NCI-H1092 treated with DMSO at 0.1 percent for 48 hours (cell line): ENCODE data around the gene GNG2.
"Not testable (repeated sequence)": the region's sequence is repeated elsewhere in the genome, so short reads cannot be mapped to it uniquely, and the experiment has no call there.

Experiments used
- DNase-seq: peaks from one replicate; lab custom pipeline; 2025; lab: John Stamatoyannopoulos, UW

Gene GNG2

DNA sequence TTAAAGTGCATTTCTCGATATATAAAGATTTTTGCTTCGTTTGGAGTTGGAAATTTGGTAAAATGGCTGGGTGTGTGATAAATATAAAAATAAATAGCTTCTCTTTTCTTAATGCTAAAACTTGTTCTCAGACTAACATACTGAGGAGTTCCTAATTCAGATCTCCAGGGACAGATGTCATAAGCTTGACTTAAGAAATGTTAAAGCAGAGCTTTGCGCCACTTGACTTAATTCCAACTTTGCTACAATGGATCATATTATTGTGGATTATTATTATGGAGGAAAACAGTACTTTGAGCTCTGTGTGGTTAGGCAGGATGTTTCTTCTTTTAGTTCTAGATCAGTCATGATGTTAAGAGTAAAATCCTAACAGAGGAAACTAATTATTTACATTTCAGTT, 33.8 kb downstream of the GNG2 start:
- no peak for DNase-seq

DNA sequence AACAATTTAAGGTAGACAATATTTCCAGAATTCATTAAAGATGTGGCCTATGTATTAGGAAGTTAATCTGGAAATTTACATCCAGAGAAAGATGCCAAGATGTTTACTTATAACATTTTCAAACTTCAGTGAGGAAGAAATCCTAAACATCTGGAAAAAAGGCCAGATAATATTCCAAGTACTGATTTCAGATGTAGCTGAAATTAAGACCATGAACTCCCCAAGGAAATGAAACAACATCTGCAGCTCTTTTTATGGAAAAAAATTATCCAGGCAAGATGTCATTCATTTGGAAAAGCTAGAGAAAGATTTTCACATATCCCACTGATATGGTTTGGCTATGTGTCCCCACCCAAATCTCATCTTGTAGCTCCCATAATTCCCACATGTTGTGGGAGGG, 35.0 kb downstream of the GNG2 start:
- DNase-seq, result no peak

DNA sequence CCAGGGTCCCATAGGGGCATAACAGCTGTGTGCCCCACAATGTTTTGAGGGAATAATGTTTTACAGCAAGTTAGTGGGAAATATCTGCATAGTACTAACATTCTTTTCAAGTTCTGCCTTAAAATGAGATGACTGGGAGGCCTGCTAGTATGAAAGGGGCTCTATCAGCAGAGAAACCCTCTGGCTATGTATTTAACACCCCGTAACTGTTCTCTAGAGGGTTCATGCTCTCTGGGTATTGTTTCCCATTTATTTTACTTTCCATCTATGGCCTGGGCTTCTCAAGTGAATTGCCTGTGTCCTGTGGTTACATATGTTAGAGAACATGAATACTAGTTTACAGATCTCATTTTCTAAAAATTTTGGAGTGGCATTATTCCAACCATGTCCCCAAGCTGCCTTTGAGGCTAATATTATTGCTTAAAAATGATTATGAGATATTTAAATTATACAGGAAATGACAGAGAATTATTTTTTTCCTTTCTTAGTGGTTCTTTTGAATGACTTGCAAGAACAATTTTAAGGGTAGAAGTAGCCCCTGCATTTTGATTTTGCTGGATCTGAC, 37.5 kb downstream of the GNG2 start:
- no peak for DNase-seq

DNA sequence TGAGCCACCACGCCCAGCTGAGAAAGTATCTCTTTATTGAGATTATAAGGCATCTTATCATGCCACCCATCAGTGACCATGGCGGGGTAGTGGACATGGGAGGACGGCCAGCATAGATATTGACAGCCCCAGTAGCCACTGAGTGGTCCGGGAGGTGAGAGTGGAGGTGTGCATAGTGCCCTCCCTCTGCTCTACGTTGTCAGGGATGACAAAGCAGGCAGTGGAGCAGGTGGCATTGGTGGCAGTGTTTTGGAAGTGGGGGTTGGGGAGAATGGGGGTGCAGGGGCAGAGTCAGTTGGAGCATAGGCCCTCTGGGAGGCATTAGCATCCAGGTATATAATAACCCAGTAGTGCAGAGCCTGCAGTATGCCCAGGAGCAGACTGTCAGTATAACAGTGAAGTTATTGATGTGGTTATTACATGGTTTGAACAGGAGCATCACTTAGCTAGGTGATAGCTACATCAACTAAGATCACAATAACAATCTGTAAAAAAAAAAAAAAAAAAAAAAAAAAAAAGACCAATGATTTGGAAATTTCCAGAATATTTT, 41.1 kb downstream of the GNG2 start:
- no peak for DNase-seq

DNA sequence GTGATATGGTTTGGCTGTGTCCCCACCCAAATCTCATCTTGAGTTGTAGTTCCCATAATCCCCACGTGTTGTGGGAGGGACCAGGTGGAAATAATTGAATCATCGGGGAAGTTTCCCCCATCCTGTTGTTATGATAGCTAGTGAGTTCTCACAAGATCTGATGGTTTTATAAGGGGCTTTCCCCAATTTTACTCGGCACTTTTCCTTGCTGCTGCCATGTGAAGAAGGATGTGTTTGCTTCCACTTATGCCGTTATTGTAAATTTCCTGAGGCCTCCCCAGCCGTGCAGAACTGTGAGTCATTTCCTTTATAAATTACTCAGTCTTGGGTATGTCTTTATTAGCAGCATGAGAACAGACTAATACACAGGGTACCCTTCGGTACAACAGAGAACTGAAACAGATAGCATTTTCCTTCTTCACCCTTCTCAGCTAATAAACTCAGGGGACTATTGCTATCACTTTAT, 45.3 kb downstream of the GNG2 start:
- not testable (repeated sequence) for DNase-seq

DNA sequence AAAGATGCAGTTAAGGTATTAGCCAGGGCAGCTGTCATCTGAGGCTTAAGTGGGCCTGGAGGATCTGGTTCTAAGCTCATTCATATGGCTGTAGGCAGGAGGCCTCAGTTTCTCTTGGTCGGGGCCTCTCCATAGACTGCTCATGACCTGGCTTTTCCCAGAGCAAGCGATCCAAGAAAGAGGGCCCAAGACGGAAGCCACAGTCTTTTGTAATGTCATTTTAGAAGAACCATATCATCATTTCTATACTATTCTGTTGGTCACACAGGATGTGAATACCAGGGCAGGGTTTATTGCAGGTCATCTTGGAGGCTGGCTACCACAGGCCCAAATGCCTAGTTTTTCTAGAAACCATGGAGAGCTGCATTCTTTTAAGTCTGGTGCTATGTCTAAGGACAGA, 47.7 kb downstream of the GNG2 start:
- no peak for DNase-seq

DNA sequence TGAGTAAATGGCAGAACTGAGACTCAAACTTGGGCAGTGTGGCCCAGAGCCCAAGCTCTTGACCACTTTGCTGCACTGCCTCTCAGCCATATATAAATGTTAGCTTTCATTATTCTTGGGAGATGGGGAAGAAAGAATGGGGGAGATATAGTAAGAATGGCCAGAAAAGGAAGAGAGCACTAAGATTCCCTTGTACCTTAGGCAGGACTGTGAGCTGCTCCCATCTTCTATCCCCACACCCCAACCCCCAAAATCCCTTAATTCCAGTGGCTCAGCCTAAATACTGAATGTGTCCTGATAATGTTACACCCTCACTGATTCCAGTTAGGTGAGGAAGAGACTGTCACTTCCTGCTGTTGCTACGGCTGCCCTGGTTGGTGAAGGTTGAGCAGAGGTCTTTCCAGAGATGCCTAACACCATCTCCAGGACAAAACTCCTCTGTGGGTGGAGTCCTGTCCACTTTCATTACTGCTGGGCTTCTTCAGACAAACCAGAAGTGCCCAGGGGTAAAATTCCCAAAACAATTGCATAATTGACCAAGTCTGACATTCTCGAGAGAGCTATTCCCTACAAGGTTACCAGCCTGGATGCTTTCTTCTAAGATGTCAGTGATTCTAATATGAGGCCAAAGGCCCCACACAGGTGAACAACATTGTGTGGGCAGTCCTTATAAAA, 51.8 kb downstream of the GNG2 start:
- no peak for DNase-seq

DNA sequence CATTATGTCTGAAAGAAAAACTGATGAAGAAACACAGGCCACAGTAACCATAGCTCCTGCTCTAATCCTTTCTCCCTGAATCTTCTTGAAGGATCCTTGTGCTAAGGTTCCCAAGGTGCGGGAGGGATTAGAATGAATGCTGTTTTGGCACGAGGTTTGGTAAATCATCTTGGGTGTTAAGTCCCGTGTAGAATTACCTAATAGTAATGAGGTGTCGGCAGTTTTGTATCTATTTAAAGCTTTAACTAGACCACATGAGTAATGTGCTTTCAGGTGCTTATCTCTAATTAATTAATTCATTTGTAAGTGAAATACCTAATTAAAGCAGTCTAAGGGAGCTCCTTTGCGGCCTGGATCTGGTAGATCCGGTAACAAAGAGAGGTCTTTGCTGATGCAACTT, 53.9 kb downstream of the GNG2 start:
- DNase-seq, result no peak

DNA sequence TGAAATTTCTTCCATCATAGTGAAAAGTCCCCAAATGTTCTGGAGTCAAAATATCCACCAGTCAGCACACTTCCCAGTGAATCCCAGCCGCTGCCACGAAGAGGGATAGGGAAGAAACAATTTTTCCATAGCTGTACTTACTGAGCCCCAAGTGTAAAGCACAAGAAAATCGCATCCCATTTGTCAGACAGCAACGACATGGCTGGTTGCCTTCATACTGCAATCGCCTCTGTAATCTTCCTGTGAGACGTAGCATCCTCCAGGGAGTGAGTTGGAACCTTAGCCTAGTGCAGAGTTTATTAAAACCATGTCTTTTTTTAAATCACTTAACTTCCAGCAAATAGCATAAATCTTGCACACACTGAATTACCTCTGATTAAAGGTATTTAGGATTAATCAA, 56.8 kb downstream of the GNG2 start:
- no peak for DNase-seq

DNA sequence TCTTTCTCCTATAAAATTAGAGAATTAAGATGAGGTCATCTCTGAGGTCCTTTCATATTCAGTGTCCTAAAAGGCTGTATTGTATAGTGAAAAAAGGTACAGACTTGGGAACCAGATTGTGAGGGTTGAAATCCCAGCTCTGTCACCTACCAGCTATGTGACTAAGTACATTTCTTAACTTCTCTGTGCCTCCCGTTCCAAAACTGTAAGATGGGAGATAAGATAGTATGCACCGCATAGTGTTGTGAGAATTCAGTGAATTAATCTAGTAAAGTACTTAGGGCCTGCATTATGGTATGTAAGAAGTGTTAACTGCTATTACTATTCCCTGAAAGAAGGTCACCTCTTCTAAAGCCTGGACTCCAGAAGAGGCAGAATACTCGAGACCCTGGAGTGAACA, 60.6 kb downstream of the GNG2 start:
- no peak for DNase-seq

DNA sequence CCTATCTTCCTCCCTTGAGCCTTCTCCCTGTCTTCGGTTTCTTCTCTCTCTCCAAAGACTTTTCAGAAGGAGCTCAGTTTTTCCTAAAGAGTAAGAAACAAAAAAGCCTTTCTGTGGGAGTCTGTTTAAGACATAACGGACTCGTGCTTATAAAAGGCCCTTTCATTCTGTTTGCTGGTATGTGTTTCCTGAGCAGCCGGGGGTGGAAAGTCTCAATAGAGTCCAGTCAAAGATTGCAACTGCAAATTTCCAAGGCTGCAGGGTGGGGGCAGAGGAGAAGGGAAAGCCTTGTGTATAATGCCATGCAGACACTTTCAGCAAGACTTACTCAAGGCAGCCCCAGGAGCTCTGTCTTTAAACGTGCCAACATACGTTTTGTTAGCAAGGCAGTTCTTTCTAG, 62.2 kb downstream of the GNG2 start:
- no peak for DNase-seq

DNA sequence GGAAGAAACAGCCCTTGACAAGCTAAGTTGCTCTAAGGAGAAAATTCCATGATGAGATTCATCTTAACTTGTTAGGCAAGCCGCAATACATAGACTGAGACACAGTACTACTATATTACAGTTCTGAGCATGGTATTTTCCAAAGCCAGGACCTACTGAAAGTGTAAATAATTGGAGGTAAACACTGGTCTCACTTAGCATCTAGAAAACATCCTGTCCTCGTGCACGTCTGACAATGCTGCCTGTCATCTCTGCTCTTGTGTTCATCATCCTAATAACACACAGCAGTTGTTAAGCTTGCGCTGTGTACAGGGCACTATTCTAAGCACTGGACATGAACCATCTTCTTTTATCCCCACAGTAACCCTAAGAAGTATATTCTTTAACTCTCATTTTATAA, 64.2 kb downstream of the GNG2 start:
- DNase-seq, result no peak

DNA sequence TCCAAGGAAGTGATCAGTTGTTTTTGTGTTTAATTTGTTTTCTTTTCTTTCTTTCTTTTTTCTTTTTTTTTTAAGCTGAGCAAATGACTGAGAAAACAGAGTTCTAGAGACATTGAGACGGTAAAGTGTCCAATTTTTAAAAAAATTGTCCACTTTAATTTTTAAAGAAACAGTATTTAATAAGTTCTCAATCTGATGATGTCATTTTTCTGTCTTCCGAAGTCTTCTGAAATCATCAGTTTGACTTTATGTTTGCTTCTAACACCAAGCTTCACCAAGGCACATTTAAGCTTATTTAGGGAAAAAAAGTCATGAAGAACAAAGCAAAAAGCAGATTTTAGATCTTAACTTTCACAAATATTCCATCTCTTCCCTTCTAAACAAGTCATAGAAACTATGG, 65.6 kb downstream of the GNG2 start:
- DNase-seq, result no peak

DNA sequence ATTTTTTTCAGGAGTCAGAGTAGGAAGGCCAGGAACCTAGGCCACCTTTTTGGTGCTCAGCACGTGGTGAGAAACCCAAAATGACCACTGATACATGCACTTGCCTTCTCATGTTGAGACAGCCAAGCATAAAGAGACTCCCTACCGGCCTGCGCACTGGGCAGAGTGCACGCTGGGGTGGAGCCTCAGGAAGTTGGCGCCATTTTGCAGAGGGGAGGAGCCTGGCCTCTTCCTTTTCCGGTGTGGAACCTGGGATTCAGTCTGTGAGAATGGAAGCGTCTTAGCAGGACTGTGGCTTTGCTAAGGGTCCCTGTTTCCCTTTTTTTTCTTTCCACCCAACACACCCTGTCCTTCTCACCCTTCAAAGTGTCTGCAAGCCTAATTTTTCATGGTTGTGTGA, 66.0 kb downstream of the GNG2 start:
- no peak for DNase-seq

DNA sequence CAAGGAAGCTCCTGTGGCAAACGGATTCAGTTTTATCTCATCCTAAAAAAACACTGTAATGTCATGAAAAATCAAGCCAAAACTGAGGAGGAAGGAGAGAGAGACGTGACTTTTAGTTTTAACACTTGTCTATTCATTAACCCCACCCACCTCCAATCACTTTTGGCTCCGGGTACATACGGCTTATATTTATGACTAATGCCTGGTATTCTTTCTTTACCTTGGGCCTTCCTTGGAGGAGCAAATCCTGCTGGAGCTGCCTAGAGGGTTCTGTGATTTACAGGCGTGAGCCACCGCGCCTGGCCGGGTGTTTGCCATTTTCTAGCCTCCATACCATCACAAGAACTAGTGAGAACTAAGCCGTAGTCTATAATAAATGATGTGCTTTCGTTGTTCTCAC, 68.2 kb downstream of the GNG2 start:
- no peak for DNase-seq

DNA sequence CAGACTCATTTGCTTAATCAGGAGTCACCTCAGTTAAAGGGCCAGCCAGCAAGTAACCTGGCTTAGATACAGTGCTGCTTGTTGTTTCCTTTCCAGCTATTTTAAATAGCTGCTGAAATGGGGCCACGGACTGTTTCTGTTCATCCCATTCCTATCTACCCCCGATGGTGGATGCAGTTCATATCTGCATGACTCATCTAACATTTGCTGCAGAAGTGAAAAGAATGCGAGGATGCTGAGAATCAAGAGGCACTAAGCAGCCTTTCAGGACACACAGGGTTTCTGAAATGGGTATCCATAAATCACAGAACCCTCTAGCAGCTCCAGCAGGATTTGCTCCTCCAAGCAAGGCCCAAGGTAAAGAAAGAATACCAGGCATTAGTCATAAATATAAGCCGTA, 68.8 kb downstream of the GNG2 start:
- DNase-seq, result no peak

DNA sequence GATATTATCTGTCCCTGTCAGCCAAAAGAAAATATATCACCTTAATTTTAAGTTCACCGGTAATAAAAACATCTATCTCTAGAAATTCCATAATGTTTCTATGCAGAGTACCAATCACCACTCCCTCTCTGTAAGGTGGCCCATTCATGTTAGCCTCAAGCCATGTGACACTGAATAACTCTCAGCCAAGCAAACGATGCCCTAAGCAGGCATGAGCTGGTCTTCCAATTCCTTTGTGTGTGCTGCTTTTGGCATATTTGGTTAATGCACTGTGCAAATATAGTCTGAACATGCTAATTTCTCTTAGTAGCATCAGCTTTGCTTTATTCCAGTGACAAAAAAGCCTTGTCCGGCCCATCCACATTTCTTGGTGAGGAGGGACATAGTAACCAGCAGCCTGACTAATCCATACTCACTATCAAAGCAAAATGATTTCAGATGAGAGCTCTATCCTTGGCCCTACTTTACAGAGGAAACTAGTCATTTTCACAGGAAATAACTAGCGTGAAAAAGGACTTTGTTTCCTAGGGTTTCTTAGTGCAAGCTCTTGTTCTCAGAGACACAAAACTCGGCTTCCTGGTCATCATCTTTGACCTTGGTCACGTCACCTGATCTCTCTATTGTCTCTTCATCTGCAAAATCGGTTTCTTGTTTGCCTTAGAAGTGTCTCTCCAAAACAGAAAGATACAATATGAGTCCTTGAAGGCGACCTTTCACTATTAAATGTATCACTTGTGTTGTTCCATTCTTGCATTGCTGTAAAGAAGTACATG, 69.7 kb downstream of the GNG2 start:
- DNase-seq, result no peak

DNA sequence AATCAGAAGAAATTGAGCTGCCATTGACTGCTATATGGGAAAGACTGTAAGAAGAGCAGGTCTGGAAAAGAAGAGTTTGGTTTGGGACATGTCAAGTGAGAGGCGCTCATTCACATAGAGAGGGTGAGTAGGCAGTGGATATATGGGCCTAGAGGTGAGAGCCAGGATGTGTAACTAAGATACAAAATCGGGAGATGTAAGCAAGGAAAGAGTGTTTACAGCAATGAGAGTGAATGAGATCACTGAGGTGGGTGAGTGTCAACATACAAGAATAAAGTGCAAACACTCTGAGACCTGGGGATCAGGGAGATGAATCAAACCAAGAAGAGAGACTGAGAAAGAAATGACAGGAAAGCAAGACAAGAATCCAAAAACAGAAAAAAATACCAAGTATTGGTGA, 70.9 kb downstream of the GNG2 start:
- DNase-seq, result no peak

DNA sequence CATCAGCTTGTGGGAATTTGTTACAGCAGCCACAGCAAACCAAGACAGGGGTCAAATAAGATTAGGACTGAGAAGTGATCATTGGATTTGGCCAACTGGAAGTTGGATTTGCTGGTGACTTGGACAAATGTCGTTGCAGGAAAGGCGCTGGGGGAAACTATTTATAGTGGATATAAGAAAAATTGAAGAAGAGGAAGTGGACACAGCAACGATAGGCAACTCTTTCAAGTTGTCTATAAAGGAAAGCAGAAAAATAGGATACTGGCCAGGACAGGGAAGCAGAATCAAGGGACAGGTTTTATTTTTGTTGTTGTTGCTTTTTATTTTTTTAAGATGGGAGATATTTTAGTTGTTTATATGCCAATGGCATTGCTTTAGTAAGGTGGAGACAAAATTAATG, 72.8 kb downstream of the GNG2 start:
- no peak for DNase-seq

DNA sequence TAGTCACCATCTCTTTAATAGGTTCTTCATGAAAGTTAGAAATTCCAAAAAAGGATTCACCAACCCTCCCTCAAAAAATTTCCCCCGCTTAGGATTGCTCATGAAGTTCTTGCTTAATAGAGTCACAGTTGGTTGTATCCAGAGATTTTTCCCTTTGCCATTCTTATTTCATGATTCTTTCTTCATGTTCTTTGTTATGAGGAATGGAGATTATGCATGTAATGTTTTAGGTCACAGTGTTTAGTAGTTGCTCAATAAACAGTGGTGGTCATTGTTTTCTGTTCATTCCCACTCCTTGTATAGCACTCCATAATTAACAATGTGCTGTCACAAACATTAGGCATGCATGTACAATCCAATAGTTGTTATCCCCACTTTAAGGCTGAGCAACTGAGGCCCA, 77.7 kb downstream of the GNG2 start:
- DNase-seq, result no peak

DNA sequence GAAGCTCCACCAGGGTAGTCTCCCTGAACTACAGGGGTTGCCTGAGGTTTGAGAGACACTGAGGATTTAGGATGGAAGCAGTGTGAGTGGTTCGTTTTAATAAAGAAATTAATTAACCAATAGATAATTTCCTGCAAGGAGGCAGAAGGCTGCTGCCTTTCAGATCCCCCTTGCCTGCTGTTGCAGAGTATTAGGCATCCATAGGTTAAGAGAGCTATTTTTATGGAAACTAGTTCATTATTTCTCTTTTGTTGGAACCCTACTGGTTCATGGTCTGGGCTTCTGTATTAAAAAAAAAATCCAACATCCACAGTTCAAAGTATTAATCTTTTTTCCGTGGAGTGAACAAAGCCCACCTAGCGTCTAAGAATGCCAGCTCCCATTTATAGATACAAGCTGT, 78.4 kb downstream of the GNG2 start:
- no peak for DNase-seq

DNA sequence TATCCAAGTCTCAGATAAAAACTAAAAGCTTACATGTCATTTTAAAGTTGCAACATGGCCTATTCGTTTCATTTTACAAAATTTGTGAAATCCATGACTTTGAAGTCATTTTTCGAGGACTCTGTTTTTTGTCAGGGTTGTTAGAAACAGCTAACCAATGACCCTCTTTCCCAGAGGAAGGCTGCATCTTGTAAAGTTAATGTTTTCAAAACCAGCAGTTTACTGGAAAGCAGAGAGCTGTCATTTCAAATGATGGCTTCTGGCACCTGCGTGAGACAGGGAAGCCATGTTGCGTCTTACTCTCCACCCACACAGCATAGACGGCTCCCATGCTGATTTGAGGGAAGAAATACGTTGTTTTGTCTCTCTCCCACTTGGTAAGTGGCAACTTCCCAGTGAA, 78.8 kb downstream of the GNG2 start:
- no peak for DNase-seq

DNA sequence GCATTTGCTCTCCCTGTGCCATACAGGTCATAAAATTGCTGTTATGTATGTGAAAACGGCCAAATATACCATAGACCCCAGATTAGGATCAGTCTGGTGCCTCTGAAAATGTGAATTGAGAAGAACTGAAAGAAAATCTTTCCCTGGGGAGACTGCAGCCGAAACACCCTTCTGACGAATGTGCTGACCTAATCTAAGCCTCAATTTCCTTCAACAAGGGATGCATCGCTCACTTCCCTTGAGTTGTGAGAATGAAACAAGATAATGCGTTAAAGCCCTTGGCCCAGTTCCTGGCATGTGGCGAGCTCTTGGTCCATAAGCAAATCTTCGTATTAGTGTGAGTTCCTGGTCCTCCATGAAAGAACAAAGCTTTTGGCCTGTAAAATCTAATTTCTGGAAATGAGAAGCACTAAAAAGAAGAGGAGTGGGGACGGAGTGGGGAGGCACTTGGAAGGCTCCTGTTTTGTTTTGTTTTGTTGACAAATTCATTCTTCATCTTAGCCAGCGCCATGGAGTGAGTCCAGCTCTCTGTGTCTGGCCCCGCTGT, 79.4 kb downstream of the GNG2 start:
- no peak for DNase-seq
